ENCODE results near the gene NFXL1. TPM values are rescaled to one million over a fixed set of nuclear protein-coding genes. Genes with fewer than 3 reads are reported as not detected.
A peak's percentile ranks its signal among the peaks of the same experiment; 100 is the strongest.
"Not testable (repeated sequence)": the region's sequence is repeated elsewhere in the genome, so short reads cannot be mapped to it uniquely, and the experiment has no call there.

NFXL1 gene
- 10 to 100 TPM; 11.1 to 12.9 TPM for total RNA-seq
- long read RNA-seq, partial matches to known transcripts: 2 of 5 reads
- long read RNA-seq, other reads (novel, unspliced or antisense): 2 of 5 reads

GRCh38 chr4:47914220-47914925 lies at the start of gene NFXL1:
NFXL1 (minus strand) TSS chr4:47914583; CDS start chr4:47914203, 380 bp downstream.
- ATAC-seq (peak; percentile 98), DNase-seq (peak; percentile 98)
- intact Hi-C loops (cut with DNase I, micrococcal nuclease): no loop called here

DNA sequence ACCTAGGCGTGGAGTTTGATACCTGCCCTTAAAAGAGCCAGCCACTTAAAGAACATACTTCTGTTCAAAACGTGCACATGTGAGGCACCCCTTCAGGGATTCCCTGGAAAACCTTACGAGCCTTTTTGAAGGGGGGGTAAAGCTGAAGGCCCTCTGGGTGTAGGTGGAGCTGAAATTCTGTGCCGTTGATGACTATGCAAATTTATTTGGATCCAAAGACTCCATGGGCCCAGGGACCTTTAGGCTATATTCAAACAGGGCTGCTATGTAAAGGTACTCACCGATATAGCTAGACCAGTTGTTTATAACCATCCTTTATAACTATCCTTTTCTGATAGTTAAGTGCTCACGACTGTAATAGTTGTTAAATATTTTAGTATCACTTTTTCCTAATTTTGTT lies 40.3 kb upstream of the NFXL1 start:
- intact Hi-C loops (cut with DNase I, micrococcal nuclease): no loop called here
- no peak for DNase-seq
- ATAC-seq: no peak

DNA sequence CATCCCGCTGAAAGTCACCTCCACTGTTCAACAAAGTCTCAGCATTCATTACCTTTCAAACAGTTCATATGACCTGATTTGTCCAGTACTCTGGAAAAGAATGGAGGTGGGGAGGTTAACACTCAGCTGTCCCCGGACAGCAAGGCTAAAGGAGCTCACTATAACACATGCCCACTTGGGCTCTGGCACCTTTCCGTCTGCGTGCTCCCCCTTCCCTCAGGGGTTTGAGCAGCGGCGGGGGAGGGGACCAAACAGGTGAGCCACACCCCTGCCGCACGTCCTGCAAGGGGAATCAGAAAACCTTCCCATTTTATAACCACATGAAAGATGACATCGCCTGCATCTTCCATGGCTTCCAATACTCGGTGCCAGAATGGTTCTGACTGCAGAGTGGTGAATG lies 39.9 kb upstream of the NFXL1 start:
- ATAC-seq (no peak), DNase-seq (no peak)
- intact Hi-C loops (cut with DNase I, micrococcal nuclease): no loop called here

GRCh38 chr4:47945930-47946726 lies 31.7 kb upstream of the NFXL1 start:
- no peak for ATAC-seq
- intact Hi-C loops (cut with DNase I, micrococcal nuclease): no loop called here

GRCh38 chr4:47942081-47942819 lies 27.9 kb upstream of the NFXL1 start:
- intact Hi-C loops (cut with DNase I, micrococcal nuclease): no loop called here

More at GRCh38 chr4:47945930-47946726, 31.7 kb upstream of the NFXL1 start:
- no peak for DNase-seq

DNA sequence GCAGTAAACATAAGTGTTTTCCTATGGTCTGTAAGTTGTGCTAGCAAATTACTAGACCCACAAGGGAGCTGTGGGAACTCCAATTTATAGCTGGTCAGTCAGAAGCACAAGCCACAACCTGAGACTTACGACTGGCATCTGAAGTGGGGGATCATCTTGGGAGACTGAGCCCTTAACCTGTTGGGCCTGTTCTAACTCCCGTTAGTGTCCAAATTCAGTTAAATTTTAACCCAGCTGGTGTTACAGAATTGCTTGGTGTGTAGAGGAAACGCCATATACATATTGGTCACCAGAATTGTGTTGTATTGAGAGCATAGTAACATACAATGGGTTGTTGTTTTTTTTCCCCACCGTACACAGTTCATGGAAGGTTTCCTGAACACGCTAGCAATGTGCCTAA lies 25.1 kb upstream of the NFXL1 start:
- no peak for ATAC-seq
- intact Hi-C loops (cut with DNase I, micrococcal nuclease): loop anchor here in 1 of 2 donors (10.0 kb wide), 1 partner anchor 255 kb away; no protein-coding TSS in a partner anchor
- no peak for DNase-seq

More at GRCh38 chr4:47942081-47942819, 27.9 kb upstream of the NFXL1 start:
- no peak for ATAC-seq
- no peak for DNase-seq

DNA sequence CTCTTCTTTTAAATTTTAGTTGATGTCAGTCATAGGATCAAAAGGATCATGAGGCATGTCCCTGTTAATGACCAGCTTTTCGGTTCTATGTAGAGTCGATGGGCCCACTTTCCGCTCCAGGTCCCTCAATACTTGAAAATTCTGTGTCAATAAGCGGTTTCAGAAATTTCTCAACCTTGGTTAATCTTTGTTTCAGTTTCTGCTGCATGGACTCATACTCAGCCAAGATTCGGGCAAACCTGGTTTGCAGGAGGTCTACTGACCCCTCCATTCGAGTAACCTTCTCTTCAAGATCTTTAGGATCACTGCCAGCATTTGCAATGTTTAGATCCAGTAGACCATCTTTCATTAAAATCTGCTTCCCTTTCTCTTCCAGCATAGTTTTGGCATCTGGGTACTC lies 22.0 kb upstream of the NFXL1 start:
- intact Hi-C loops (cut with DNase I, micrococcal nuclease): loop anchor here in 1 of 2 donors (10.0 kb wide), 1 partner anchor 252 kb away; no protein-coding TSS in a partner anchor
- DNase-seq (no peak), ATAC-seq (no peak)

GRCh38 chr4:47933840-47934239 lies 19.5 kb upstream of the NFXL1 start:
- DNase-seq (no peak), ATAC-seq (peak; percentile 62)
- intact Hi-C loops (cut with DNase I, micrococcal nuclease): loop anchor here in 1 of 2 donors (10.0 kb wide), 1 partner anchor 249 kb away; no protein-coding TSS in a partner anchor

DNA sequence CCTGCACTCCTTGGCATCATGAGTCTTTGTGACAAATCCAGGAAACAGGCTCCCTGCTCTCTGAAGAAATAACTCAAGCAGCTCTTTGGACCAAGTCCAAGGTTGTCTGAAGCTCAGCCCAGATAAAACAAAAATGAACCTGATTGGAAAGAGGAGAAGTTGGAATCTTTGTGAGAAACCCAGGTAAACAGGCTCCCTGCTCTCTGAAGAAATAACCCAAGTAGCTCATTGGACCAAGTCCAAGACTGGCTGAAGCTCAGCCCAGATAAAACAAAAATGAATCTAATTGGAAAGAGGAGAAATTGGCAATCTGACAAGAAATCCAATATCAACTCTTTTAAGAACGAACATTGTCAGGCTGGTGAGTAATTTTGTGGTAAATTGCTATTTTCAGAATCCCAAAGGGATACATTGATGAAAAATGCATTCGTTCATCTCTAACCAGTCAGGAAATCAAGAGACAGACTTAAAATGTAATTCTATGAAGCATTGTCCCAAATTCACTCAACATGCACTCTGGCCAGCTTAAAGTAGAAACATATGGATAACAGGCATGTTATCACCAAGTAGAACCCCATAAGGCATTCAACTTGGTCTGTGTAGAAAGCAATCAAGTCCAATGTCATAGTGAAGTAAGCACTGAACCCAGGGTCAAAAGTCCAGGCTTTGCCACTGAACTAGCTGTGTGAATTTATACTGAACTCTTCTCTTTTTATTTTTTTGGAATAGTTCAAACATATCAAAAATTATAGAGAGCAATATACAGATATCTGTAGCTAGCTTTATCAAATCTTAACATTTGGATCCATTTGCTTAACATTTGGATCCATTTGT lies 16.8 kb upstream of the NFXL1 start:
- DNase-seq: no peak
- peak; percentile 10 for ATAC-seq
- intact Hi-C loops (cut with DNase I, micrococcal nuclease): loop anchor here in 1 of 2 donors (10.0 kb wide), 1 partner anchor 246 kb away; no protein-coding TSS in a partner anchor

DNA sequence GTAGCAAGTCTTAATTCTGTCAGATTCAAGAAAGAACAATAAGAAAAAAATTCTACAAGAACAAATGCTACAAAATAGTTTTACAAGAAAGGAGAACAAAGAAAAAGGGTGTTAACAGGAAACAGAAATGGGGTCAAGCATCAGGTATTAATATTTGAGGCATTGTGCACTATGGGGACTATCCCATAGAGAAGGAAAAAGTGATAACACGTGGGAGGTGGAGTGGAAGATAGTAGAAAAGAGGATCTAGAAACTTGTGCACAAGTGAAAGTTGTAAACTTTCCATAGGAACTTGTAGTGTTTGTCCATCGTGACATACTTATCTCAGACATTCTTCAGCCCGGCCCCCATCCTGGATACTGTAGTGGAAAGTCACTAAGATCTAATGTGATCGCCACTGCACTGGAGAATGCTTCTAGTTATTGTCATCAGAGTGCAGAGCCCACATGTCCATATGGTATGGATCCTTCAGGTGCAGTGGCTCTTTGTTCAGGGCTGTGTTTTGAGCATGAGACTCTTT lies 15.4 kb upstream of the NFXL1 start:
- intact Hi-C loops (cut with DNase I, micrococcal nuclease): loop anchor here in 1 of 2 donors (10.0 kb wide), 1 partner anchor 245 kb away; no protein-coding TSS in a partner anchor
- ATAC-seq (no peak), DNase-seq (no peak)

- peak; percentile 47 to 48 for DNase-seq
- intact Hi-C loops (cut with DNase I, micrococcal nuclease): no loop called here
- peak; percentile 93 for ATAC-seq
Observed at GRCh38 chr4:47926667-47927258, 12.4 kb upstream of the NFXL1 start.

- ATAC-seq; intact Hi-C loops (cut with DNase I, micrococcal nuclease); DNase-seq: not testable (repeated sequence)
Observed at GRCh38 chr4:47923261-47923608, 8.9 kb upstream of the NFXL1 start.

GRCh38 chr4:47922436-47923260 lies 8.3 kb upstream of the NFXL1 start:
- intact Hi-C loops (cut with DNase I, micrococcal nuclease); DNase-seq; ATAC-seq: not testable (repeated sequence)

DNA sequence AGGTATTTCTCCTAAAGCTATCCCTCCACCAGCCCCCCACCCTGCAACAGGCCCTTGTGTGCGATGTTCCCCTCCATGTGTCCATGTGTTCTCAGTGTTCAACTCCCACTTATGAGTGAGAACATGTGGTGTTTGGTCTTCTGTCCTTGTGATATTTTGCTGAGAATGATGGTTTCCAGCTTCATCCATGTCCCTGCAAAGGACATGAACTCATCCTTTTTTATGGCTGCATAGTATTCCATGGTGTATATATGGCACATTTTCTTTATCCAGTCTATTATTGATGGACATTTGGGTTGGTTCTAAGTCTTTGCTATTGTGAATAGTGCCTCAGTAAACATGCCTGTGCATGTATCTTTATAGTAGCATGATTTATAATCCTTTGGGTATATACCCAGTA lies 2.8 kb upstream of the NFXL1 start:
- intact Hi-C loops (cut with DNase I, micrococcal nuclease); DNase-seq; ATAC-seq: not testable (repeated sequence)

- intact Hi-C loops (cut with DNase I, micrococcal nuclease): no loop called here
- ATAC-seq (no peak), DNase-seq (no peak)
Observed at GRCh38 chr4:47915378-47915777, 995 bp upstream of the NFXL1 start.

DNA sequence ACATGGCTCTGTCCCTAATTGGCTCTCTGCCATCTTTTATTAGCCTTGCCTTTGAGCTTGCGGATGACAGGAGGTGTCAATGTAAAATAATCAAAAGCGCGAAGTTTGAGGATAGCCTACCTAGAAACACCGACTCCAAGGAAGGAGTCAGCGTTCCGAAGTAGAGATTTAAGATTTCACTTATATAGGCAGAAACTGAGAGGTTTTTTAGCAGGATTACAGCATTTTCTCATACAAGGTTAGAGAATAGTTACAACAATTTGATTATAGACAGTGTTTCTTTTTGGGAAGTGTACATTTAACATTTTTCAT lies 499 bp upstream of the NFXL1 start:
- intact Hi-C loops (cut with DNase I, micrococcal nuclease): no loop called here
- no peak for DNase-seq
- peak; percentile 13 for ATAC-seq

- DNase-seq: peak; percentile 47 to 71
- intact Hi-C loops (cut with DNase I, micrococcal nuclease): no loop called here
- ATAC-seq: peak; percentile 65
Observed at GRCh38 chr4:47913861-47914219, 543 bp downstream of the NFXL1 start.
